HG03139 (cell line): ENCODE data around the gene RPS19.
"Not testable (repeated sequence)": the region's sequence is repeated elsewhere in the genome, so short reads cannot be mapped to it uniquely, and the experiment has no call there.

Experiments
- ATAC-seq: cut with Tn5 transposase; IDR thresholded peaks from one replicate; pipeline ENCODE4 v1.9.1; 2021; ENCODE audit not compliant: unreplicated experiment

The RPS19 gene

GRCh38 chr19:41859213-41859617 is 840 bp upstream of the RPS19 start:
- ATAC-seq = no peak

- ATAC-seq = no peak
Observed at GRCh38 chr19:41860419-41861115, 512 bp downstream of the RPS19 start.

- ATAC-seq = no peak
Observed at GRCh38 chr19:41861116-41861768, 1.2 kb downstream of the RPS19 start.

DNA sequence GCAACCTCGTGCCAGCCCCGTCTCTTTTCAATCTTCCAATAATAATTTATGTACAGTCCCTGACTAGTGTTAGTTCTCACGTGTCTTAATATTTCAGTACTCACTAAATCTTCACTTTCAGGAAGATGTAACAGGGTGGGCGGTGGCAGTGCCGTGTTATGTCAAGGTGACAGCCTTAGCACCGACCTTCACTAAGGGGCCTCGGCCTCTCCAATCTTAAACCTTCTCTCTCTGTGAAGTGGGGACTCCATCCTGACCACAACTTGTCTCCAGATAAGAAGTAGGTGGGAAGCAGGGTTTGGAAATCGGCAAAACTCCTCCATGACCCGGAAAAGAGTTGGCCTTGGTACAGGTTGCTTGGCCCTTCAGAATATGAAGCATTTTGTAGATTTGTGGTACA is 1.8 kb downstream of the RPS19 start:
- ATAC-seq = no peak

DNA sequence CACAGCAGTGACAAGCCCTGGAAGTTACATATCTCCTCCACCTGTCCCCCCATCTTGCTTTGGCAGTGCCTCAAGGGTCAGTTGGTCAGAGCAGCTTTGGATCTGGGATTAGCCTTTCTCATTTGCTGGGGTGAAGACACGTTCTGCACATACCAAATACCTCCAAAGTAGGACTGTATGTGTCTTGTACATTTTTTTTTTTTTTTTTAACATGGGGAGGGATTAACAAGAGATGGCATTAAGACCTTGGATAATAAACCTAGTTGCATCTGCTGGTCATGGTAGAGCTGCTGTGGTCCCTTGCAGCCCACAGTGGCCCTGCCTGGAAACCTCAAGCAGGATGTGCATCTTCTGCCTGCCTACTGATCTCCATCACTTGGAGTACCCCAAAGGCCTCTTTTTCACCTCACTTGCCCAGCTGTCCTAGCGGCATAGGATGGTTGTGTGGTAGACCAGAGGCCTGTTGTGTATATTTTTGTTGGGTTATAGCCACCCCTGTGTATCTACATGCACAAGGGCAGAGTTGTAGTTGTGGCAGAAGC is 2.5 kb downstream of the RPS19 start:
- no peak for ATAC-seq

- ATAC-seq = no peak
Observed at GRCh38 chr19:41863209-41863931, 3.3 kb downstream of the RPS19 start.

- ATAC-seq = no peak
Observed at GRCh38 chr19:41864374-41864773, 4.3 kb downstream of the RPS19 start.

DNA sequence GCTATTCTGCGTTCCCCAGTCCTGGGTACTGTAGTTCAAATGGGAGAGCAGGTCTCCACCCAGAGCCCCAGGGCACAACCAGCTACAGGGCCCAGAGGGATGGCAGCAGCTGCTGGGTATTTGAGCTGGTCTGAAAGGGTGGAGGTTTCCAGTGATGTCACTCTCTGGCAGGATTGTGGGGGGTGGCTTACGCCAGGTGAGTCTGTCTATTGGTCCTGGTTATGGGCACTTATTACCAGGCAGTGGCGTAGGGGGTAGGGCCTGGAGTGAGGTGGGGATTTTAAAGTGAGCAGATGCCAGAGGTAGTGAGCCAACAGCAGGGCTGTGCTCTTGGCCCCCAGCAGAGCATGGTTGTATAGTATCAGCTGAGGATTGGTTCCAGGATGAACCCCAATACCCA is 6.2 kb downstream of the RPS19 start:
- ATAC-seq = no peak

DNA sequence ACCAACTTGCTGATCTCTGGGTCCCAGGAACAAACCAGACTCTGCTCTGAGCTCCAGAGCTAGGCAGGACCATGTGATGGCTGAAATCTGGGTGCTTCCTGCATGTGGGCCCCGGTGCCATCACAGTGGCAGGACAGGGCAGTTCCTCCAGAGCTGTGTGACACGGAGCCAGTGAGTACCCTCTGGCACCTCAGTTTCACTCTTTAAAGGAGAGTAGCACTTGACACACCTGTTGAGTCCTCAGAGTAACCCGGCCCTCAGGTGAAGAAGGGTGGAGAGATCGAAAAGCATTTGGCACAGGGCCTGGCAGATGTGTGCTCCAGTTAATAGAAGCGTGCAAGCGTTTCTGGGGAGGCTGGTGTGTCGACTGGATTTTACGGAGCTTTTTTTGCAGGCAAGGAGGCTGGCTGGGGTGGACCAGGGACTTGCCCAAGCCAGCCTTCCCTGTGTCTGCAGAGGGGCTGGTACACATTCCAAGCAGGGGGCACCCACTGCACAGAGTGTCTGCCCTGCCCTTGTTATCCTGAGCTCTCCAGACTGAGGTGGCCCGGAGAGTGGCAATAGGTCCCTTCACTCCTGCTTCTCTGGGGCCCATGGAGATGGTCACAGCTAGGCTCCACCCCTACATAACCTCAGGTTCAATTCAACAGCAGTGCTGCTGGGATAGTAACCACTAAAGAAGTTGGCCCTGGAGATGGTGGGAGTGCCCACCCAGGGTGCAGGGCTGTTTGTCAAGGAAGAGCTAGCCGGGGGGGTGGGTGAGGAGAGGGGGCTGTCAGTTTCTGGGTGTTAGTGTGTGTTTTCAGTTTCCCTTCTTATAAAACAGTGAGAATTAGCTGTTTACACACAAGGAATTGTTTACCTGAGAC is 8.3 kb downstream of the RPS19 start:
- ATAC-seq = no peak

- ATAC-seq = no peak
Observed at GRCh38 chr19:41868989-41869300, 8.9 kb downstream of the RPS19 start.

GRCh38 chr19:41869374-41869955 is 9.4 kb downstream of the RPS19 start:
- ATAC-seq = no peak

DNA sequence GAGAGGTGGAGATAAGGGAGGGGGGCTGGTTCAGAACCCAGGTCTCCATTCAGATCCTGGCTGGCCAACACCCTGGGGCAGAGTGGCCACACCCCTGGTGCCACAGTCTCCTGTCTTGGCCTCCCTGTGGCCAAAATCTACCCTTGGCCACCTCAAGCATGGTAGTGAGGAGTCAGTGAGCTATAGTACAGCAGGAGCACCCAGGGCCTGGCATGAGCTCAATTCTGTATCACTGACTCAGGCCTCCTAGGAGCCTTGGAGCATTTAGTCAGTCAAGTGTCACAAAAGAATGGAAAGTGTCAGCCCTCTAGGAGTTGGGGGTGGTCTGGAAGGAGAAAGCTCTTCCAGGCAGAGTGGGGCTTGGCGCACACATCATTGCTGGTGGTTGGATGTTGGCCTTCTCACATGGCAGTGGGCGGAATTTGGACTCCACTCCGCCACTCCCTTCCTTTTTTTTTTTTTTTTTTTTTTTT is 10.4 kb downstream of the RPS19 start:
- ATAC-seq = no peak

- ATAC-seq = no peak
Observed at GRCh38 chr19:41871573-41872383, 11.7 kb downstream of the RPS19 start.

DNA sequence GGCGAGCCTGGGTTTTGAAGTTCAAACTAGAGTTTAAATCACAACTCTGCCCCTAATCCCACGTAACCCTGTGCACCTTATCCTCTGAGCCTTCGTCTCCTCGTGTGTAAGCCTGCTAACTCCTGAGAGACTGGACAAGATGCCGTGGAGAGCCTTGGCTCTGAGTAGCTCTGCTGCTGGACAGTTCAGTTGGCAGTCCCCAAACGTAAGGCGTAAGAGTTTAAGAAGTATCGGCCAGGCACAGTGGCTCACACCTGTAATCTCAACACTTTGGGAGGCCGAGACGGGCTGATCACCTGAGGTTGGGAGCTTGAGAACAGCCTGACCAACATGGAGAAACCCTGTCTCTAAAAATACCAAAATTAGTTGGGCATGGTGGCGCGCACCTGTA is 12.3 kb downstream of the RPS19 start:
- ATAC-seq = no peak

- no peak for ATAC-seq
Observed at GRCh38 chr19:41872775-41873647, 13.0 kb downstream of the RPS19 start.

GRCh38 chr19:41875973-41876372 is 15.9 kb downstream of the RPS19 start:
- ATAC-seq = not testable (repeated sequence)

DNA sequence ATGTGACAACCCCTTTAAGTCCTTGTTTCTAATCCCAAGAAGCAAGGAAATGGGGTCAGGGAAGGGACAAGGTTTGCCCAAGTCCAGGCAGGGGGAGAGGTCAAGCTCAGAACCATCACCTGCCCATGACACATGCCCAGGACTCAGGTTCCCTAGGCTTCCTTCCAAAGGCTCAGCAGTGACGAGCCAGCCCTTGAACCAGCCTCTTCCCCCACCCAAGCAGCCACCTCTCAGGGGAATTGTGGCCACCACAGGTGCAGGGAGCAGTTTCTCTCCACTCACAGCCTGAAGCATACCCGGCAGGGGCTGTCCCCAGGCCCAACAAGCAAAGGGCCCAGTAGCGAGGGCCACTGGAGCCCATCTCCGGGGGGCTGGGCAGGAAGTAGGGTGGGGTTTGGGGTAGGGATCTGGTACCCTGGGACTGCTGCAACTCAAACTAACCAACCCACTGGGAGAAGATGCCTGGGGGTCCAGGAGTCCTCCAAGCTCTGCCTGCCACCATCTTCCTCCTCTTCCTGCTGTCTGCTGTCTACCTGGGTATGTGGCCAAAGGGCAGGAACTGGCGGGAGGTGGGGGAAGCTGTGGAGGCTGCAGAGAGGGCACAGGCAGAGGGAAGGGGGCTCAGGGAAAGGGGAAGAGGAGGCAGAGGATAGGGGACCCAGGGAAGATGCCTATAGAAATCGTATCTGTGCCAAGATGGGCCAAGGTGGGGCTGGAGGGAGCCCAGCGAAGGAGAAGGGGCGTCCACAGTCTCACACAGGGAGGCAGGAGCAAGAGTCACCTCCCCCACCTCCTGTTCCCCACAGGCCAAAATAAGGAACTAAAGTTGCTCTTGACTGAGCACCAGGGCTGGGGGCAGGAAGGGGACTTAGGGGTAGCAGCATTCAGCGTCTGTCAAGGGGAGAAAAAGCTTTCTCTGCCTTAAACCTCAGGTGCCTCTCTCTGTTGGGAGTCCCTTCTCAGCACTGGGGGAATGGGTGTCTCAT is 17.1 kb downstream of the RPS19 start, which contains the start of gene CD79A:
Gene CD79A (plus strand): TSS at position 433 of the 986 bp plus-strand sequence. CDS start 26 bp downstream, at position 459.
- peak; percentile 63 for ATAC-seq
